Trophoblast cell (in vitro differentiated cells and primary cell): ENCODE measurements around the gene LAMA2.

Experiments used
- DNase-seq, 2 donors: peaks; one replicate each; pipeline ENCODE4 v3.0.0-alpha.2; 2016
- H2AFZ ChIP-seq: 2 replicates; pipeline ENCODE4 v1.6.1; 2013; ENCODE audit warnings: low read length, moderate library complexity, mild to moderate bottlenecking; ENCODE audit not compliant: insufficient read depth, poor library complexity
- H2AK5ac ChIP-seq: 2 replicates; pipeline ENCODE4 v1.6.1; 2013; ENCODE audit warnings: mild to moderate bottlenecking, low read length
- H2BK120ac ChIP-seq: 2 replicates; pipeline ENCODE4 v1.6.1; 2013; ENCODE audit warnings: low read length, mild to moderate bottlenecking, moderate library complexity; ENCODE audit not compliant: insufficient read depth, poor library complexity
- H2BK12ac ChIP-seq: 2 replicates; pipeline ENCODE4 v1.6.1; 2013; ENCODE audit warnings: mild to moderate bottlenecking, low read length, moderate library complexity
- H2BK5ac ChIP-seq: 2 replicates; pipeline ENCODE4 v1.6.1; 2013; ENCODE audit warnings: low read length, low read depth, moderate library complexity, mild to moderate bottlenecking; ENCODE audit not compliant: poor library complexity
- H3K14ac ChIP-seq: 2 replicates; pipeline ENCODE4 v1.6.1; 2013; ENCODE audit warnings: mild to moderate bottlenecking, low read length
- H3K18ac ChIP-seq: 2 replicates; pipeline ENCODE4 v1.6.1; 2013; ENCODE audit warnings: mild to moderate bottlenecking, low read length
- H3K23ac ChIP-seq: 2 replicates; pipeline ENCODE4 v1.6.1; 2013; ENCODE audit warnings: low read length
- H3K27ac ChIP-seq: 2 replicates; pipeline ENCODE4 v1.5.1; 2013; ENCODE audit warnings: low read depth, mild to moderate bottlenecking, inconsistent platforms, low read length, moderate library complexity
- H3K27me3 ChIP-seq: 2 replicates; pipeline ENCODE4 v1.6.1; 2013; ENCODE audit warnings: inconsistent platforms, mild to moderate bottlenecking, low read length, moderate library complexity; ENCODE audit not compliant: insufficient read depth
- H3K36me3 ChIP-seq, 2 experiments: 1 replicate in 1 of 2; 2 replicates in 1 of 2; pipeline ENCODE4 v1.6.1; 2013; ENCODE audit warnings: low read length in 2 of 2, mild to moderate bottlenecking in 2 of 2, moderate library complexity in 1 of 2; ENCODE audit not compliant: insufficient read depth in 2 of 2, control insufficient read depth in 1 of 2
- H3K4ac ChIP-seq: 2 replicates; pipeline ENCODE4 v1.6.1; 2013; ENCODE audit warnings: low read depth, mild to moderate bottlenecking, low read length, moderate library complexity
- H3K4me1 ChIP-seq, 2 experiments: 1 replicate in 1 of 2; 2 replicates in 1 of 2; pipeline ENCODE4 v1.6.1; 2013; ENCODE audit warnings: low read length in 2 of 2, mild to moderate bottlenecking in 2 of 2, moderate library complexity in 1 of 2; ENCODE audit not compliant: insufficient read depth in 2 of 2, control insufficient read depth in 1 of 2
- H3K4me2 ChIP-seq: 2 replicates; pipeline ENCODE4 v1.6.1; 2013; ENCODE audit warnings: inconsistent platforms, mild to moderate bottlenecking, low read length, moderate library complexity
- H3K4me3 ChIP-seq: 2 replicates; pipeline ENCODE4 v1.5.1; 2013; ENCODE audit warnings: mild to moderate bottlenecking, low read depth, low read length, inconsistent platforms
- H3K79me1 ChIP-seq: one replicate; pipeline ENCODE4 v1.6.1; 2013; ENCODE audit warnings: low read length
- H3K79me2 ChIP-seq: 2 replicates; pipeline ENCODE4 v1.6.1; 2013; ENCODE audit warnings: low read length, mild to moderate bottlenecking; ENCODE audit not compliant: control insufficient read depth, insufficient read depth, poor library complexity
- H3K9ac ChIP-seq: 2 replicates; pipeline ENCODE4 v1.6.1; 2013; ENCODE audit warnings: mild to moderate bottlenecking, low read length
- H3K9me3 ChIP-seq: 2 replicates; pipeline ENCODE4 v1.6.1; 2013; ENCODE audit warnings: low read depth, mild to moderate bottlenecking, control low read depth, inconsistent platforms, low read length; ENCODE audit not compliant: insufficient read depth
- H4K12ac ChIP-seq: 2 replicates; pipeline ENCODE4 v1.6.1; 2013; ENCODE audit warnings: low read depth, mild to moderate bottlenecking, low read length, moderate library complexity
- H4K8ac ChIP-seq: 2 replicates; pipeline ENCODE4 v1.6.1; 2013; ENCODE audit warnings: low read depth, mild to moderate bottlenecking, low read length, moderate library complexity
- H4K91ac ChIP-seq: one replicate; pipeline ENCODE4 v1.6.1; 2013; ENCODE audit warnings: low read depth, mild to moderate bottlenecking, low read length, moderate library complexity
- WGBS: extraction: QIAGEN DNeasy Blood & Tissue Kit; methylation state at CpG from one replicate; pipeline ENCODE4 v1.1.7; 2013; ENCODE audit warnings: missing lambda C conversion rate; ENCODE audit not compliant: insufficient read length, insufficient coverage; ENCODE audit errors: extremely low coverage; 5-methylcytosine and 5-hydroxymethylcytosine counted together

Gene LAMA2

DNA sequence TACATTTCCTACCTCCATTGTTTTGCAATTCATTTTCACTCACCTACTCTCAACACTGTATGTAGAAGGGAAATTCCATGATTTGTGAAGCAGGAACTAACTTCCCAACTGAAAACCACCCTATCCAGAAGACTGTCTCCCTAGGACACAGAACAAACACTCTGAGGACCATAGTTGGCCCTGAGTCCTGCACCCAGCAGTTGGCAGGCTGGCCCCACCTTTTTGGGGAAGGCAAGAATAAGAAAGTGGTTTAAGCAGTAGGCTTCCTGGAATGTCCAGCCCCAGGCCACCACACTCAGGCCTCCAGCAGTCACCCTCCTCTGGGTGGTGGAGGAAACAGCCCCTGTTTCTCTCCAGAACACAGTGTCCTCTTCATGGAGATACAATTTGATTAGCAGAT is 568.2 kb downstream of the LAMA2 start:
- Histone ChIP-seq H3K4ac (no peak overlapping the region), H3K18ac (no peak overlapping the region), H3K27ac (no peak overlapping the region), H2BK120ac (no peak overlapping the region), H4K12ac (no peak overlapping the region), H3K14ac (no peak overlapping the region), H3K4me2 (no peak overlapping the region), H3K36me3 (no peaks in the 10 kb centered on the region), H3K4me1 (no peaks in the 10 kb centered on the region), H3K79me2 (no peaks in the 10 kb centered on the region), H4K8ac (no peak overlapping the region), H2BK12ac (no peak overlapping the region), H2AK5ac (no peak overlapping the region), H2AFZ (no peak overlapping the region), H4K91ac (no peak overlapping the region), H3K9me3 (no peaks in the 10 kb centered on the region), H2BK5ac (no peak overlapping the region), H3K4me3 (no peak overlapping the region), H3K27me3 (no peaks in the 10 kb centered on the region), H3K79me1 (no peaks in the 10 kb centered on the region), H3K23ac (no peak overlapping the region), H3K9ac (no peak overlapping the region)
- no peak for DNase-seq

DNA sequence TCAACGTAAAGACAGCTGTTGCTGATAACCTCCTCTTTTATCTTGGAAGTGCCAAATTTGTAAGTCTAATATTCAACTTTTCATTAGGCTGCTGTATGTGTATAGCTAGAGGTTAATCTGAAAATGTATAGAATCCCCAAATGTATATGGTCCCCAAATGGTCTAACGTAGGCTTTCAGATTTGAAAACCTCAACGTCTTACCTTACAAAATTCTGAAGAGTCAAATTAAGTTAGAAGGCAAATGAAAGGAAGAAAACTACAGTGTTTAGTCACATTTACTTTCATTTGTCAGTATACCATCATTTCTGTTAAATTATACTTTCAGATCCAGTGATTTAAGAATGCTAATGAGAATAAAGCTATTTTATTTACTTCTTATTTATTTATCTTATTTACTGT is 570.1 kb downstream of the LAMA2 start:
- no peak overlapping the region for H2AFZ ChIP-seq
- no peak overlapping the region for H3K27ac ChIP-seq
- no peak overlapping the region for H3K4me2 ChIP-seq
- no peak overlapping the region for H3K4ac ChIP-seq
- no peak for DNase-seq
- H2BK12ac ChIP-seq: no peak overlapping the region
- no peak overlapping the region for H3K4me3 ChIP-seq
- no peak overlapping the region for H2BK120ac ChIP-seq
- no peaks in the 10 kb centered on the region for H3K9me3 ChIP-seq
- no peak overlapping the region for H4K8ac ChIP-seq
- no peaks in the 10 kb centered on the region for H3K27me3 ChIP-seq
- no peaks in the 10 kb centered on the region for H3K4me1 ChIP-seq
- no peak overlapping the region for H3K23ac ChIP-seq
- no peak overlapping the region for H3K18ac ChIP-seq
- H3K9ac ChIP-seq: no peak overlapping the region
- H4K91ac ChIP-seq: no peak overlapping the region
- WGBS: no CpG with 5 or more reads among the region's 3 CpGs
- no peaks in the 10 kb centered on the region for H3K79me2 ChIP-seq
- no peak overlapping the region for H4K12ac ChIP-seq
- no peak overlapping the region for H3K14ac ChIP-seq
- no peak overlapping the region for H2AK5ac ChIP-seq
- H2BK5ac ChIP-seq: no peak overlapping the region
- H3K36me3 ChIP-seq: no peaks in the 10 kb centered on the region
- H3K79me1 ChIP-seq: no peaks in the 10 kb centered on the region

DNA sequence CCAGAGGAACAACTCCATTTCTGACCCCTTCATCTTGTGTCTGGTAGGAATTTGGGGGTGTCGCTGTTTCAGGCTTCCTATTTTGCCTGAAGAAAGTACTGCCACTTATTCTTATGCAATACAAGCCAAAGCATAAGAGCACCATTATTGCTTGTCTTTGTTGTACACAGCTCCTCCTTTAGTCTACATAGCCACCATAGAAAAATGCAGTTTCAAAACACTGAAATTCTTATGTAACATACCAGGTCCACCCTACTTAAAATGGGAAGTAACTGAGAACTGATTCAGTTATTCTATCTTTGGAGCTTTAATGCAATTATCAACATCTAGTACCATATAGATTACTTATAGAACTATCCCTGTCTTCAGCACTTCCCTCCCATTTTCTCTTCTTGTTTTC is 571.5 kb downstream of the LAMA2 start:
- no peaks in the 10 kb centered on the region for H3K27me3 ChIP-seq
- H3K14ac ChIP-seq: no peak overlapping the region
- no peaks in the 10 kb centered on the region for H3K79me2 ChIP-seq
- no peak overlapping the region for H2BK5ac ChIP-seq
- WGBS: no CpG with 5 or more reads among the region's 1 CpG
- H3K23ac ChIP-seq: no peak overlapping the region
- H3K79me1 ChIP-seq: no peaks in the 10 kb centered on the region
- no peak overlapping the region for H4K8ac ChIP-seq
- no peaks in the 10 kb centered on the region for H3K36me3 ChIP-seq
- H3K9ac ChIP-seq: no peak overlapping the region
- no peak overlapping the region for H3K4me2 ChIP-seq
- H2AK5ac ChIP-seq: no peak overlapping the region
- no peaks in the 10 kb centered on the region for H3K9me3 ChIP-seq
- no peak overlapping the region for H4K12ac ChIP-seq
- no peak overlapping the region for H3K27ac ChIP-seq
- H4K91ac ChIP-seq: no peak overlapping the region
- H3K4me1 ChIP-seq: no peaks in the 10 kb centered on the region
- peak in 1 of 2 donors; percentile 47 for DNase-seq
- H2BK120ac ChIP-seq: no peak overlapping the region
- no peak overlapping the region for H3K4ac ChIP-seq
- H3K4me3 ChIP-seq: no peak overlapping the region
- H3K18ac ChIP-seq: no peak overlapping the region
- no peak overlapping the region for H2BK12ac ChIP-seq
- H2AFZ ChIP-seq: no peak overlapping the region

DNA sequence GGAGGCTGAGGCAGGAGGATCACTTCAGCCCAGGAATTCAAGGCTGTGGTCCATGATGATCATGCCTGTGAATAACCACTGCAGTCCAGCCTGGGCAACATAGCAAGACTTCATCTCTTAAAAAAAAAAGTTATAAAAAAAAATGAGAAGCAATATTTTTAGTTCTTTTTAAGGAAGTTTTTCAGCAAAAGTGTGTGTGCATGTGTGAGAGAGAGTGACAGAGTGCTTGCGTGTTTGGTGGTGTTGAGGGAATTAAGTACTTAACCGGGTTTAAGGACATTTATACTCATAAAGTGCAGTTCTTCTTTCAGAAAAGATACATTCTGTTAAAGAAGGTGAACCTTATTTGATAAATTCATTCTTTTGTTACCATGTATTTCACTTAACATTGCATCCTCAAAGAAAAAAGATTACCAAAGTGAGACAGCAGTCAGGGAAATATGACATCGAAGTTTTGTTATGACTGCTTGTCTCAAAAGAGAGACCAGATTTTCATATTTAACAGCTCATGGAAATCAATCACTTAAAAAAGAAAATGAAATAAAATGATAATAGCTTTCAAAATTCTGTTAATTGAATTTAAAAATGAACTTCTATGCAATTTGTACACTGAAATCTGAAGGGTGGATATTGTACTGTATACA is 572.3 kb downstream of the LAMA2 start:
- no peak overlapping the region for H3K4me2 ChIP-seq
- H3K27ac ChIP-seq: no peak overlapping the region

More for the DNA sequence above, 572.3 kb downstream of the LAMA2 start:
- Histone ChIP-seq H2BK120ac (no peak overlapping the region), H3K79me2 (no peaks in the 10 kb centered on the region), H3K27me3 (no peaks in the 10 kb centered on the region), H3K4me1 (no peaks in the 10 kb centered on the region), H2AK5ac (no peak overlapping the region), H3K9ac (no peak overlapping the region), H4K12ac (no peak overlapping the region), H3K14ac (no peak overlapping the region), H3K23ac (no peak overlapping the region), H3K18ac (no peak overlapping the region), H3K4me3 (no peak overlapping the region), H4K91ac (no peak overlapping the region), H3K4ac (no peak overlapping the region), H3K79me1 (no peaks in the 10 kb centered on the region), H3K9me3 (no peaks in the 10 kb centered on the region), H2AFZ (no peak overlapping the region), H4K8ac (no peak overlapping the region), H2BK12ac (no peak overlapping the region), H2BK5ac (no peak overlapping the region), H3K36me3 (no peaks in the 10 kb centered on the region)
- no peak for DNase-seq
- no CpG with 5 or more reads among the region's 3 CpGs for WGBS
